ENCODE results near the gene TMEM203. TPM values are rescaled to one million over a fixed set of nuclear protein-coding genes. Genes with fewer than 3 reads are reported as not detected.

The TMEM203 gene
- total and polyA plus RNA-seq, 2 of the 13 experiments (the other 11 are each of a cell fraction or from before 2014, with no cell fraction given): 23.4 to 36.7 TPM

- TF ChIP-seq PREB (CRISPR knock-in tag; IDR thresholded peaks at IDR 0.05) (no peak), BATF2 (CRISPR knock-in tag; IDR thresholded peaks at IDR 0.05) (no peak), TOPORS (CRISPR knock-in tag; IDR thresholded peaks at IDR 0.05) (no peak), GLMP (CRISPR knock-in tag; IDR thresholded peaks at IDR 0.05; ENCODE audit: borderline replicate concordance) (no peak), TRAFD1 (CRISPR knock-in tag; IDR thresholded peaks at IDR 0.05; ENCODE audit: borderline replicate concordance) (no peak), MTF2 (CRISPR knock-in tag; IDR thresholded peaks at IDR 0.05; ENCODE audit: borderline replicate concordance) (no peak), ZNF780A (CRISPR knock-in tag; IDR thresholded peaks at IDR 0.05) (no peak), ZNF546 (CRISPR knock-in tag; conservative IDR thresholded peaks at IDR 0.05) (0 out of 2 replicates have a peak, but pooled peaks have one; percentile 30), SMARCC2 (IDR thresholded peaks at IDR 0.05) (no peak), SOX6 (IDR thresholded peaks at IDR 0.05) (no peak), SOX6 (CRISPR knock-in tag; IDR thresholded peaks at IDR 0.05) (peak; percentile 58), NAIF1 (CRISPR knock-in tag; IDR thresholded peaks at IDR 0.05; ENCODE audit: borderline replicate concordance) (no peak), ZNF558 (CRISPR knock-in tag; IDR thresholded peaks at IDR 0.05; ENCODE audit: borderline replicate concordance) (no peak), ARID3A (IDR thresholded peaks at IDR 0.05; ENCODE audit: low read depth, low read length) (no peak), ZNF670 (CRISPR knock-in tag; IDR thresholded peaks at IDR 0.05; ENCODE audit: borderline replicate concordance) (0 out of 2 replicates have a peak, but pooled peaks have one; percentile 15), ZFP90 (CRISPR knock-in tag; IDR thresholded peaks at IDR 0.05; ENCODE audit: borderline replicate concordance) (0 out of 2 replicates have a peak, but pooled peaks have one; percentile 31), HOXD1 (CRISPR knock-in tag; IDR thresholded peaks at IDR 0.05) (no peak), MXI1 (IDR thresholded peaks at IDR 0.05; ENCODE audit: borderline replicate concordance, low read depth, low read length) (no peak), ESRRA (CRISPR knock-in tag; IDR thresholded peaks at IDR 0.05; ENCODE audit: low read depth) (peak; percentile 88; the same call in 1 of the 2 replicates), CSRNP2 (CRISPR knock-in tag; conservative IDR thresholded peaks at IDR 0.05; ENCODE audit: low read depth) (no peak)
Measured at GRCh38 chr9:137241490-137242268, 36.2 kb upstream of the TMEM203 start (continued).
